Right lobe of liver (tissue), 6 donors: ENCODE data around the gene PARD6G. TPM values are rescaled to one million over a fixed set of nuclear protein-coding genes. Genes with fewer than 3 reads are reported as not detected.

Source experiments
- ATAC-seq, 4 donors: fragments of 200-7000 bp; cut with Tn5 transposase; one replicate each; pipeline ENCODE4 v1.9.1; 2020; ENCODE audit warnings: mild to moderate bottlenecking in 4 of 4, moderate library complexity in 4 of 4
- DNase-seq, 3 donors: peaks; one replicate each; pipeline ENCODE4 v3.0.0-alpha.2; 2020
- H3K27ac ChIP-seq, 3 donors: fragments of 200-600 bp; one replicate each; pipeline ENCODE4 v1.8.0; 2022
- H3K27me3 ChIP-seq, 2 donors: fragments of 200-600 bp; one replicate each; pipeline ENCODE4 v1.8.0; 2022
- H3K36me3 ChIP-seq, 4 donors: fragments of 200-600 bp; sonication (generic) in 1 of 4; one replicate each; pipeline versions ENCODE4 v1.5.1 to v1.8.0; 2017 to 2022; ENCODE audit warnings: control low read depth in 1 of 4
- H3K4me1 ChIP-seq, 4 donors: fragments of 200-600 bp; sonication (generic) in 1 of 4; one replicate each; pipeline versions ENCODE4 v1.5.1 to v1.8.0; 2017 to 2022; ENCODE audit warnings: control low read depth in 1 of 4
- H3K4me3 ChIP-seq, 3 donors: fragments of 200-600 bp; one replicate each; pipeline ENCODE4 v1.8.0; 2022
- H3K9me3 ChIP-seq, 4 donors: fragments of 200-600 bp; sonication (generic) in 1 of 4; one replicate each; pipeline versions ENCODE4 v1.5.1 to v1.8.0; 2017 to 2022; ENCODE audit warnings: control low read depth in 1 of 4
- POLR2A ChIP-seq: fragments of 450-650 bp; IDR thresholded peaks from one replicate; pipeline ENCODE4 v1.6.1; 2017; ENCODE audit warnings: antibody characterized with exemption, mild to moderate bottlenecking
- WGBS: methylation state at CpG from one replicate; pipeline ENCODE4 v1.1.6; 2018; ENCODE audit warnings: low coverage, low lambda C conversion rate; ENCODE audit not compliant: insufficient coverage; ENCODE audit errors: missing lambda C conversion rate; 5-methylcytosine and 5-hydroxymethylcytosine counted together
- intact Hi-C, 2 donors: fragments of 100-400 bp; cut with DNase I; formaldehyde crosslinking; loops; one replicate each; pipeline versions ENCODE4 v1.11.2 to v1.14.1; 2022
- total RNA-seq, 6 experiments: library from RNA; depleted of rRNA in 2 of 6; stranded (reverse); fragments of >200 nt in 2 of 6; fragmentation: NEBNext Ultra II Directional in 3 of 6; extraction: Animal tissue kit (Norgen Biotek cat#: 25700) in 3 of 6; gene quantifications; one replicate each; pipeline versions ENCODE4 v1.1.0 to v1.2.4, GENCODE V29; 2016 to 2023
- TF ChIP-seq, protein P1 (sequence below), 4 donors: fragments of 200-600 bp in 3 of 4; fragments of 450-650 bp in 1 of 4; IDR thresholded peaks; one replicate each; pipeline versions ENCODE4 v1.5.1 to v1.8.0; 2016 to 2022; ENCODE audit warnings: antibody characterized with exemption in 4 of 4, mild to moderate bottlenecking in 2 of 4
- donor health status: DM: no; HTN: yes; CAD: no.
- donor health status: DM: no; HTN: no; CAD: no.
- donor health status: DM: no; HTN: no; CAD: no.
- donor health status: DM: no; HTN: yes; CAD: no.
- donor health status: DM: no; HTN: yes; CAD: no.

PARD6G gene
- total RNA-seq, 6 experiments from 2014 or later, result 1.1 to 5.5 (median 2.1) TPM

DNA sequence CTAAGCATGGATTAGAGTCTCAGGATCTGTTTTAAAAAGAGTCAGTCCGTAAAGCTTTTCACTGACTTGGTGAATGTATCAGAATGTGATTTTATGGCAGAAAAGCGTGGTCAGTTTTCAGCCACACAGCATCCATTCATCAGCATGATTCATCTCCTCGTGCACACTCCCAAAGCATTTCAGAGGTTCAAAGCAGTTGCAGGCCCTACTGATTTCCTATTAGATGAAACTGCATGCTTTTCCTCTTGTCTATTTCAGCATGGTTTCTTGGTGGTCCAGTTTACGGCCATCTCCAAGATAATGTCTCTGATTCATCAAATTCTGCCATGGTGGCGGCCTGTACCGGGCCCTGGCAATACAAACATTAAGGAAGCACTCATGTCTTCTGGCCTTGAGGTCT lies 4.8 kb upstream of the PARD6G start:
- ATAC-seq (no peak), DNase-seq (no peak)
- TF ChIP-seq, protein P1, sequence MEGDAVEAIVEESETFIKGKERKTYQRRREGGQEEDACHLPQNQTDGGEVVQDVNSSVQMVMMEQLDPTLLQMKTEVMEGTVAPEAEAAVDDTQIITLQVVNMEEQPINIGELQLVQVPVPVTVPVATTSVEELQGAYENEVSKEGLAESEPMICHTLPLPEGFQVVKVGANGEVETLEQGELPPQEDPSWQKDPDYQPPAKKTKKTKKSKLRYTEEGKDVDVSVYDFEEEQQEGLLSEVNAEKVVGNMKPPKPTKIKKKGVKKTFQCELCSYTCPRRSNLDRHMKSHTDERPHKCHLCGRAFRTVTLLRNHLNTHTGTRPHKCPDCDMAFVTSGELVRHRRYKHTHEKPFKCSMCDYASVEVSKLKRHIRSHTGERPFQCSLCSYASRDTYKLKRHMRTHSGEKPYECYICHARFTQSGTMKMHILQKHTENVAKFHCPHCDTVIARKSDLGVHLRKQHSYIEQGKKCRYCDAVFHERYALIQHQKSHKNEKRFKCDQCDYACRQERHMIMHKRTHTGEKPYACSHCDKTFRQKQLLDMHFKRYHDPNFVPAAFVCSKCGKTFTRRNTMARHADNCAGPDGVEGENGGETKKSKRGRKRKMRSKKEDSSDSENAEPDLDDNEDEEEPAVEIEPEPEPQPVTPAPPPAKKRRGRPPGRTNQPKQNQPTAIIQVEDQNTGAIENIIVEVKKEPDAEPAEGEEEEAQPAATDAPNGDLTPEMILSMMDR (IDR thresholded peaks at IDR 0.05), result no peak
- no peak for TF ChIP-seq POLR2A
- Histone ChIP-seq H3K27ac (no peak overlapping the region), H3K4me3 (no peak overlapping the region), H3K9me3 (no peaks in the 10 kb centered on the region), H3K4me1 (no peaks in the 10 kb centered on the region), H3K27me3 (no peaks in the 10 kb centered on the region), H3K36me3 (no peaks in the 10 kb centered on the region)
- intact Hi-C loops, result no loop called here
- WGBS, result 89% methylated on average over 6 of the region's 6 CpGs

DNA sequence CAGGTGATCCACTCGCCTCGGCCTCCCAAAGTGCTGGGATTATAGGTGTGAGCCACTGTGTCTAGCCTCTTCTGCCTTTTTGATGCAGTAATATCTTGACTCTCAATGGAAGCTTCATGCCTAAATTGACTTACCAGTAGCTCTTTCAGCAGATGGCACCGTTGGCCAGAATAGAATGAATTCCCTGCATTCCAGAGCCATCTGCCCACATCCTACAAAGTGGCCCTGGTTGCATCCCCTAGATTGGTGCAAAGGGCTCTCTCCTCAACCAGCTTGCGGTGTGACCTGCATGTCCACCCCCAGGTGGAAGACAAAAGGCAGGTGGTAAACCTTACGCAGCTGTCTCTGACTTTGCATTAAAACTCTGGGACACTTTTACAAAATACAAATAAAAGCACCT lies 4.4 kb upstream of the PARD6G start:
- Histone ChIP-seq H3K27me3 (no peaks in the 10 kb centered on the region), H3K36me3 (no peaks in the 10 kb centered on the region), H3K4me1 (no peaks in the 10 kb centered on the region), H3K27ac (no peak overlapping the region), H3K9me3 (no peaks in the 10 kb centered on the region), H3K4me3 (no peak overlapping the region)
- intact Hi-C loops, result no loop called here
- 71% methylated on average over 2 of the region's 5 CpGs for WGBS
- DNase-seq (no peak), ATAC-seq (no peak)
- TF ChIP-seq POLR2A, result no peak
- TF ChIP-seq, protein P1 (IDR thresholded peaks at IDR 0.05), result no peak

DNA sequence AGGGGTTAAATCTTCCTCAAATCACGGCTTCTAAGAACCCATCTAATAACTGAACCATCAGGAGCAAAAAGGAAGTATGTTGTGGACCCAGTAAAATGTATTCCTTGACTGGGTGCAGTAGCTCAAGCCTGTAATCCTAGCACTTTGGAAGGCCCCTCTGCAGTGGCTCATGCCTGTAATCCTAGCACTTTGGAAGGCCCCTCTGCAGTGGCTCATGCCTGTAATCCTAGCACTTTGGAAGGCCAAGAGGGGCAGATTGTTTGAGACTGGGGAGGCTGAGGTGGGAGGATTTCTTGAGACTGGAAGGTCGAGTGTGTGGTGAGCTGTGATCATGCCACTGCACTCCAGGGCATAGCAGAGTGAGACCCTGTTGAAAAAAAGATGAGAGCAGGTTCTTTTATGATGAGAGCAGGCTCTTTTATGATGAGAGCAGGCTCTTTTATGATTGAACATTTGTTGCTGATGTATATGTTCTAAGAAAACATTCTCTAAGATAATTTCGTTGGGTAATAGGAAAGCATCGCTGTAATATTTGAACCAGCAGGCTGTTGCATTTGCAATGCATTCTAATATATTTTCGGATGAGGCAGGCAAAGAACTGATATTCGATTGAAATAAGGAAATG lies 3.5 kb upstream of the PARD6G start:
- no peaks in the 10 kb centered on the region for H3K36me3 ChIP-seq
- DNase-seq, result no peak
- H3K9me3 ChIP-seq, result no peaks in the 10 kb centered on the region
- no peaks in the 10 kb centered on the region for H3K4me1 ChIP-seq
- H3K27me3 ChIP-seq, result no peaks in the 10 kb centered on the region
- H3K4me3 ChIP-seq, result no peak overlapping the region
- ATAC-seq, result no peak
- WGBS, result 64% methylated on average over 6 of the region's 6 CpGs
- intact Hi-C loops, result no loop called here
- H3K27ac ChIP-seq, result no peak overlapping the region
- TF ChIP-seq, protein P1 (IDR thresholded peaks at IDR 0.05), result no peak
- no peak for TF ChIP-seq POLR2A

DNA sequence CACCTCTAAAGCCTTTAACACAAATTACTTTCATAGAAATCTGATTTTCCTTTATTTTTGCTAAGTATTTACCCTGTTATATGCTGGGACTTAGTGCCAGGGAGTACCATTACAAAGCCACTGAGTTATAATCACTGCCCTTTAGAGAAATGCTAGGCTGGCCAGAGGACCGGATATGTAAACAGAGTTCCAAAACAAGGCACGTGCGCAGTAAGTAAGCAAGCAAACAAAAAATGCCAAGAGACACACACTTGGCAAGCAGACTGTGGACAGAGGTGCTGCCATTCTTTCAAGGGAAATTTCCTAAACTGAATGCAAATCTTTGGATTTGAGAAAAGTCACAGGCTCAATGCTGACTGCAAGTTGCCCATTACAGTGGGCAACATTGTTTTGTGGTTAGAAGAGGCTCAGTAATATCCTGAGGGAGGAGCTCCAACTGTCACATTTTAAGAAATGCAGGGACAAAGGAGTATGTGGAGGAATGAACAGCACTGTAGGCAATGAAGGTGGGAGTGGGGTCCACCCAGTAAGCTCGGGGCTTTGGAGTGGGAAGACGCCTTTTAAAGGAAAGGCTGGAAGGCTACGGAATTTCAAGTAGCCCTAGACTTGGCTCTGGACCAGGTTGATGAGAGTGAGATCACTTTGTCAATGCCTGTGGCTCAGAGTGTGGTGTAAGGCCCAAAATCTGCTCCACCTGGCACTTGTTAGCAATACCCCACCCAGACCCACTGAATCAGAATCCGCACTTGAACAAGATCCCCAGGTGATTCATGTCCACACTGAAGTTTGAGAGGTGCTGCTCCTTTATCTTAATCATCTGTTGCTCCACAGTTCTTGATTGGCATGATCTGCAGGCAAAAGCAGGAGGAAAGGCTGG lies 2.1 kb upstream of the PARD6G start:
- Histone ChIP-seq H3K27me3 (no peaks in the 10 kb centered on the region), H3K27ac (no peak overlapping the region), H3K4me3 (no peak overlapping the region), H3K4me1 (no peaks in the 10 kb centered on the region), H3K36me3 (no peaks in the 10 kb centered on the region), H3K9me3 (no peaks in the 10 kb centered on the region)
- ATAC-seq (peak in 2 of 4 donors; percentile 43 to 53), DNase-seq (no peak)
- WGBS, result 50% methylated on average over 6 of the region's 7 CpGs
- TF ChIP-seq POLR2A, result no peak
- TF ChIP-seq, protein P1 (IDR thresholded peaks at IDR 0.05), result no peak
- intact Hi-C loops, result no loop called here
